ENCODE measurements around the gene AHDC1. TPM values are rescaled to one million over a fixed set of nuclear protein-coding genes. Genes with fewer than 3 reads are reported as not detected.
"Not testable (repeated sequence)": the region's sequence is repeated elsewhere in the genome, so short reads cannot be mapped to it uniquely, and the experiment has no call there.

AHDC1 gene
- total RNA-seq, 1 donor from 2014 or later, result 10.8 TPM

- no peak for DNase-seq (ENCODE audit: low spot score)
Observed at GRCh38 chr1:27519331-27520258, 84.3 kb downstream of the AHDC1 start.

- no peak for DNase-seq (ENCODE audit: low spot score)
Observed at GRCh38 chr1:27518808-27519207, 85.1 kb downstream of the AHDC1 start.

- DNase-seq (ENCODE audit: low spot score), result no peak
Observed at GRCh38 chr1:27517907-27518718, 85.8 kb downstream of the AHDC1 start.

- DNase-seq (ENCODE audit: low spot score), result no peak
Observed at GRCh38 chr1:27517301-27517700, 86.6 kb downstream of the AHDC1 start.

GRCh38 chr1:27515626-27516025 is 88.3 kb downstream of the AHDC1 start:
- DNase-seq (ENCODE audit: low spot score), result no peak

- DNase-seq (ENCODE audit: low spot score), result no peak
Observed at GRCh38 chr1:27513958-27514357, 90.0 kb downstream of the AHDC1 start.

GRCh38 chr1:27513528-27513927 is 90.4 kb downstream of the AHDC1 start:
- no peak for DNase-seq (ENCODE audit: low spot score)

DNA sequence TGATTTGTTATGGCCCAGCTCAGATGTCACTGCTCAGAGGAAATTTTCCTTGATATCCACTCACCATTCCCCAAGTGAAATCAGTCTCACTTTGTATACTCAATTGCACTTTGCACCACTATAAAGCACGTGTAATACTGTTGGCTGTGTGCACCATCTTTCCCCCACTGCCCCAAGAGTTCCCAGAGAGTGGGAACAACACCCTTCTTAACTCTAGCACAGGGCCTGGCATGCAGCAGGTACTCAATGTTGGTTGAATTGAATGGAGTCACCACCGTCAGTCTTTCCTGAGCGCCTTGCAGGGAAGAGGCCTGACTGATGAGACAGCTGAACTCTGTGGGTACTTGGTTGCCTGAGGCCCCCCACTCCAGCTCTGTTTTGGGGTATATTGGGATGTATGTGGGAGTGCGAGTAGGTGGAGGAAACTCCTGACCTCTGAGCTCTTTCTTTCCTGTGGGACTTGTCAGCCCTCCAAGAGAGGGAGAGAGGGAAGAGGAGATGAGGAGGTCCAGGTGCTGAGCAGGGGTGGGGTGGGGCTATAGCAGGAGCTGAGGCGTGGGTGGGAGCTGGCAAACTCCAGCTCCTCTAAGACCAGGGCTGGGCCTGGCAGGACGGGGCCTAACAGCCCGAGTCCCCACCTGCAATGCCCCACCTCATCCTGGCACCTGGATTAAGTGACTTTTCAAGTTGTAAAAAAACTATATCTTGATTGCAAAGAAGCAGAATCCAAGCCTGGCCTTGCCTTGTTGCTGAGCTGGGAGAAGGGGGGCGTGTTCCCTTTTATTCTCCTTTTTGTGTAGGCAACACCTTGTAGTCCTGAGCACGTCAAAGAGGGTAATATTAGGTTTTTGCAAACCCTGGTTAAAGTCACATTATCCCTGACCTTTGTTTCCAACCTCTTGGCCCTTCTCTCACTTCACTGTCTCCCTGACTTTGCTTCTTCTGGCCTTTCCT is 94.5 kb downstream of the AHDC1 start:
- no peak for DNase-seq (ENCODE audit: low spot score)

GRCh38 chr1:27507960-27508665 is 95.8 kb downstream of the AHDC1 start:
- no peak for DNase-seq (ENCODE audit: low spot score)

- DNase-seq (ENCODE audit: low spot score), result no peak
Observed at GRCh38 chr1:27506703-27507102, 97.2 kb downstream of the AHDC1 start.

- DNase-seq (ENCODE audit: low spot score), result no peak
Observed at GRCh38 chr1:27505420-27505680, 98.6 kb downstream of the AHDC1 start.

DNA sequence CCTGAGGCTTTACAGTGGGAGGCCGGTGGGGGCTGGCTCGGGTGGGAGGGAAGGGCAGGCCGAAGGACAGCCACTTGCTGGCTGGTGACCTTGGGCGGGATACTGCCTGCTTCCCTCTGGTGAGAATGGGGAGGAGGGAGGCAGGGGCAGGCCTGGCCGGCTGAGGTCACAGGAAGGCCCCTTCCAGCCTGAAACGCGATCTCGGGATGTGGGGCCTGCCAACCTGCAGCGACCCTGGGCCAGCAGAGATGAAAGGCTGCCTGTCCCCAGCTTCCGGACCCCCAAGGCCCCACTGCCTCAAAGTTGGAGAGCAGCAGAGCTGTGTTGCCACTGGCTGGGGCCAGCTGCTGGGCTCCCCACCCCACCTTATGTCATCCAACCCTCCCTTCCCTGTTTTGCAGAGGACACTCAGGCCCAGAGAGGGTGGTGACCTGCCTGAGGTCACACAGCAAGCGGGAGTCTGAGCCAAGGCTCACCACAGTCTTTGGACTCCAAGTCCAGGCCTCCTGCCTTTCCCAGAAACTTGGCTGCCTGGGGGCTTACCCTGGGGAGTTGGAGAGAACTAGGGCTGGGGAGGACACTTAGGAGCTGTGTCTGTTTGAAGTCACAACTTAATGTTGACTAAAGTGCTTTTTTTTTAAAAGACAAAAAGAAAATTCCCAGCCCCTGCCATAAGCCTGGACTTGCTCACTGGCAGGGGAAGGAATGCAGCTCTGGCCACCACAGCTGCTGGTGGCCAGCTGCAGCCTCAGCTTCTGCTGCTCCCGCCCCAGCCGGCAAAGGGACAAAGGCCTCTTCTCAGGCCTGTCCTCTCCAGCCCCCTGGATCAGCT is 99.1 kb downstream of the AHDC1 start:
- peak; percentile 73 for DNase-seq (ENCODE audit: low spot score)

- peak; percentile 97 for DNase-seq (ENCODE audit: low spot score)
Observed at GRCh38 chr1:27503844-27504587, 99.9 kb downstream of the AHDC1 start.

DNA sequence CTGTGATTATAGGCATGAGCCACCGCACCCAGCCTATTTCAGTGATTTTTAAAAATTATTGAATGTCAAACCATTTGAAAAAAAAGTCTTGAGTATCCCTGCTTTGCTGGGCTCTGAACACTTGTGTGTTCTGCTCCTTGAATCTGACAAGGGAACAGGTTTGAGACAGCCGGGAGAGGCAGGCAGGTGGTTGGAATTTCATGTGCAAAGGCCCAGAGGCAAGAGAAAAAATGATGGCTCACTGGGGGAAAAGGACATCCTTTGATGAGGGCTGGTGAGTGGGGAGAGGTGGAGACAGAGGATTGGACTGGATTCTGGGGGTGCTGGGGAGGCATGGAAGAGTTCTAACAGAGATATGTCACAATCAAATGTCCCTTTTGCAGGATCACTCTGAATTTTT is 100.9 kb downstream of the AHDC1 start:
- DNase-seq (ENCODE audit: low spot score), result no peak

GRCh38 chr1:27501159-27501558 is 102.8 kb downstream of the AHDC1 start:
- DNase-seq (ENCODE audit: low spot score), result not testable (repeated sequence)

- no peak for DNase-seq (ENCODE audit: low spot score)
Observed at GRCh38 chr1:27499142-27499541, 104.8 kb downstream of the AHDC1 start.

DNA sequence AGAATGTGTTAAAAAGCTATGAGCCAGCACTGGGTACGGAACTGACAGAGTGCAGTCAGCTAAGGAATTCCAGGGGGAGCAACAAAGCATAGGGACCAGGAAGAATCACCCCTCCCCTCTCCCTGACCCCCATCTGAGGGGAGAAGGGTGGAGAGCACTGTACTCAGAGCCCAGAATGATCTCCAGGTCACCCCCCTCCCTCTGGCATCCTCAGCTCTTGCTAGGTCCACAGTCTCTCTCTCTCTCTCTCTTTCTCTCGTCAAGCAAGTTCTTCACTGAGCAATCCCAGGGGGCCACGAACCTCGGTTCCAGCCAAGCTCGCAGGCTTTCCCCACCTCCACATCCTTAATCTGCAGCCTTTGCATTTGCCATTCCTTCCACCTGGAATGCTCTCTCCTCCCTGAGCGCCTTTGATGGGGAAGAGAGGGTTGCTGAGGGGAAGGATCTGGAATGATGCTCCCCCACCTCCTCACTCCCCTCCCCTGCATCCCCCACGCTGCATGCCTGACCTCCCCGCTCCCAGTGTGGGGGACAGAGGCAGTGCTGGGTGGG is 107.3 kb downstream of the AHDC1 start:
- DNase-seq (ENCODE audit: low spot score), result peak; percentile 70

DNA sequence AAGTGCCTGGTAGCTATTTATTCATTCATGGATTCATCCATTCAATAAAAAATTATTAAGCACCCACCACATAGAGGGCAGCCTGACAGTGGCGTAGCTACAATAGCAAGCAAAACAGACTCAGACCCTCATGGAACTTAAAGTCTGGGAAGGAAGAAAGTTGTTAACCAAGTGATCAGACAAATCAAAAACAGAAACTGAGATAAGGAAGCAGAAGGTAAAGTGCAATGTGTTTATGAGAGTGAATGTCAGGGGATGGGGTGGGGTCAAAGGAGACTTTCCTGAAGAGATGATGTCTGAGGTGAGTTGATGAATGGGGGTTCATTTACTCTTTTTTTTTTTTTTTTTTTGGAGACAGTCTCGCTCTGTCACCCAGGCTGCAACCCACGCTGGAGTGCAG is 111.1 kb downstream of the AHDC1 start:
- no peak for DNase-seq (ENCODE audit: low spot score)
